ENCODE results near the gene MYO3A. TPM values are rescaled to one million over a fixed set of nuclear protein-coding genes. Genes with fewer than 3 reads are reported as not detected.

The MYO3A gene
- total RNA-seq, 1 experiment from 2014 or later, result not detected

- DNase-seq (ENCODE audit: low read depth), result no peak
Measured at GRCh38 chr10:26215396-26215934, 281.4 kb downstream of the MYO3A start.

DNA sequence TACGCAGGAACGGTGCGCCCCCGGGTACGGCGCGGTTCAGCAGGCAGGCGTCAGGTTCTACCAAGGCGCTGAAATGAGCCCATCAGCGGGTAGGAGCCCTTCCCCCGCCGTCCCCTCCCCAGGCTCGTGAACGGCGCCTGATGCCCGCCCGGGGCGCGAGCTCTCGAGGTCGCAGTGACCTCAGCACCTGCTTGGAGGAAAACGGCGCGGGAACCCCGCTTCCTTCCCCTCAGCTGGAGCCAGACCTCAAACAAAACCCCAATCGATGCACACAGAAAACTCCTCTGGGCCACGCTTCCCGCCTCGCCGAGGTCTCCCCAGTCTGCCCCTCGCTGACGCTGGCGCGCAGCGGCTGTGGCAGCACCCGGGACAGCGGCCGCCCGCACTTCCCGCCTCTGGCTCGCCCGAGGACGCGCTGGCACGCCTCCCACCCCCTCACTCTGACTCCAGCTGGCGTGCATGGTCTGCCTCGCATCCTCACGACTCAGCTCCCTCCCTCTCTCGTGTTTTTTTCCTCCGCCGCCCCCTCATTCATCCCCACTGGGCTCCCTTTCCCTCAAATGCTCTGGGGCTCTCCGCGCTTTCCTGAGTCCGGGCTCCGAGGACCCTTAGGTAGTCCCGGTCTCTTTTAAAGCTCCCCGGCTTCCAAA lies 282.0 kb downstream of the MYO3A start:
- DNase-seq (ENCODE audit: low read depth), result peak; percentile 15

DNA sequence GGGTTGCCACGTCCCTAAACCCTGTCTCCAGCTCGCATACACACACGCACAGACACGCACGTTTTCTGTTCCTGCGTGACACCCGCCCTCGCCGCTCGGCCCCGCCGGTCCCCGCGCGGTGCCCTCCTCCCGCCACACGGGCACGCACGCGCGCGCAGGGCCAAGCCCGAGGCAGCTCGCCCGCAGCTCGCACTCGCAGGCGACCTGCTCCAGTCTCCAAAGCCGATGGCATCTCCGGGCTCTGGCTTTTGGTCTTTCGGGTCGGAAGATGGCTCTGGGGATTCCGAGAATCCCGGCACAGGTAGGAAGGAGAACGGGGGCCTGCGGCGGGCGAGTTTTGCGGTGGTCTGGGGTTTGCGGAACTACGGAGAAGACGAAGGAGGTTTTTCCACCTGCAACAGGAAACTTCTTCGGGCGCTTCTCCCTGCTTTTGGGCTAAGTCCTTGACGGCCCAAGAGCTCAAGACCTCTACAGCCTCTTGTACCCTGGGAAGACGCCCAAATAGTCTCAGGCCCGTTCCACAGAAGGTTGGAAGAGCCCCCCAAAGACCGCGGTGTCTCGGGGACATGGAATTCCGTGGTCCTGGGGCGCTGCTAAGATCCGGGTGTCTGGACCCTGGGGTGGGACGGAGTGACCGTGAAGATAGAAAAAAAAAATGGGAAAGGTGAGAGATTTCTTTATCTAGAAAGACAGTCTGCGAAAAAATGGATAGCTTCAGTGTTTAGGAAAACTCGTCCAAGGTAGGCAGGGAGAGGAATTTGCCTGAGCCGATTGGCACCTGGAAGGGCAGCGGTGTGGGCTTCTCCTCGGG lies 282.8 kb downstream of the MYO3A start, which contains the start of gene GAD2:
Gene GAD2, plus strand, starts transcription at position 190 of the 811 bp plus-strand sequence. Its CDS starts 36 bp downstream, at position 226.
- no peak for DNase-seq (ENCODE audit: low read depth)

GRCh38 chr10:26217396-26218086 lies 283.5 kb downstream of the MYO3A start:
- DNase-seq (ENCODE audit: low read depth), result no peak

- DNase-seq (ENCODE audit: low read depth), result no peak
Measured at GRCh38 chr10:26219676-26220075, 285.6 kb downstream of the MYO3A start.

- DNase-seq (ENCODE audit: low read depth), result no peak
Measured at GRCh38 chr10:26220901-26221300, 286.9 kb downstream of the MYO3A start.

GRCh38 chr10:26221541-26221940 lies 287.5 kb downstream of the MYO3A start:
- no peak for DNase-seq (ENCODE audit: low read depth)

DNA sequence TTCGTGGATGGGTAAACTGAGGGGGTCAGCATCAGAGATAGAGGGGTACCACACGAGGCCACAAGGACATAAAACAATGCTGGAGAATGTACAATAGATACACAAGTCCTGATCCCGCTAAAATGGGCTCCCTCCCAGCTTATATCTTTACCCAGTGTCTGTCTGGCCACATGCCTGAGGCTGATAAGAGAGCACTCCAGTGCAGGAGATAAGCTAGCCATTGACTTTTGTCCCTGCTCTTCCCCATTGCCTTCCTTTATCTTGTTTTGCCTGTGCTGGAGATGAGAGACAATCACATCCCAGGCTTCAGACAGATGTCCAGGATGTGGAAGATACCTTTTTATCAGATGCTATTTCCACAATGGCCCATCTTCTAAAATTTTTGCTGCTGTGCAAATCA lies 288.5 kb downstream of the MYO3A start:
- no peak for DNase-seq (ENCODE audit: low read depth)

DNA sequence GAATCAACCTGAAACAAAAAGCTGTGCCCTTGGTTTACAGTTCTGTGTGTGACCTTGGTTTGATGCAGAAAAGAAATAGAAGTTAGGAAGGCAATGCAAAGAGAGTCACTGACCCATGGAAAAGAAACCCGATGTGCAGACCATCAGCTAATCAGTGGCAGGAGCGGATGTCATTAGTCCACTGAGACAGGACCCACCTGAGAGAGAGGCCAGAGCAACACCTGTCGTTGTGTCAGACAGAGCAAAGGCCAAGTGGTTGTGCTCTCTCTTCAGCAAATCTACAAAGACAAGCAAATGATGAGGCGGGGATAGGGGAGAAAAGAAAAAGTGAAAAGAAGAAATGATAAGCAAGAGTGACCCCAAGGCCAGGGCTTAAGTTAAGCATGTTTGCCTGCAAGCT lies 291.3 kb downstream of the MYO3A start:
- no peak for DNase-seq (ENCODE audit: low read depth)

GRCh38 chr10:26227786-26228185 lies 293.8 kb downstream of the MYO3A start:
- no peak for DNase-seq (ENCODE audit: low read depth)

- no peak for DNase-seq (ENCODE audit: low read depth)
Measured at GRCh38 chr10:26232174-26232573, 298.1 kb downstream of the MYO3A start.

DNA sequence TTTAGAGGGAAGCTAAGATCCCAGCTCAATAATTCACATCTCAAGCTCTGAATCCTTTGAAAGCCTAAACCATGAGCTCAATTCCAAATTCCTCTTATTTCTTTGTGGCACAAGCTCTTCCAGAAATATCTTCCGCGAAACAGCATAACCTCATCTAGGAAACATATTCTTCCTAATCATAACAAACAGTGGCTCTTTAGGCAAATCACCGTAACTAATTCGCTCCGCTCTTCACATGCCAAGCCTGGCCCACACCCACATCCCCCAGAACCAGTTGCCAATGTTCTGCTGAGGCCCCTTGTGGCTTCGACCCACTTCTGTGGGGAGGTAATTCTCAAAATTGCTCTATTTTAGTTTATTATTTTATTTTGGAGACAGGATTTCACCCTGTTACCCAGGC lies 301.7 kb downstream of the MYO3A start:
- no peak for DNase-seq (ENCODE audit: low read depth)

DNA sequence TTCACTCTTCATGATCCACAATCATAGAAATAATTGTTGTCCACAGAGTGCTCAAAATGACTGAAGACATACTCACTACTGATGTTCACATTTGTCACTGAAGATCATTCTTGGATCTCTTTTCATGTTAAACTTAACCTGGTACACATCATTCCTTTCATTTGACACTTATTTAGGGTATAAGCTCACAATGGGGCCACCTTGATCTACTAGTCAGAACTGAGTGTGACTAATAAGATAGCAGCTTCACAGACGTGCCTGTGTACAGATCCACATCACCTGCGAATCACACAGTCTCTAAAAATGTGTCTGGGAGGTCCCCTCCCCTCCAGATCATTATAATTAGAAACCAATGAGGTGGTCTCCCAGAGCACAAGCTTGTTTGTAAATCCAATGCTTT lies 304.3 kb downstream of the MYO3A start:
- DNase-seq (ENCODE audit: low read depth), result no peak

GRCh38 chr10:26242706-26243350 lies 308.8 kb downstream of the MYO3A start:
- DNase-seq (ENCODE audit: low read depth), result no peak

GRCh38 chr10:26243351-26243720 lies 309.3 kb downstream of the MYO3A start:
- no peak for DNase-seq (ENCODE audit: low read depth)

DNA sequence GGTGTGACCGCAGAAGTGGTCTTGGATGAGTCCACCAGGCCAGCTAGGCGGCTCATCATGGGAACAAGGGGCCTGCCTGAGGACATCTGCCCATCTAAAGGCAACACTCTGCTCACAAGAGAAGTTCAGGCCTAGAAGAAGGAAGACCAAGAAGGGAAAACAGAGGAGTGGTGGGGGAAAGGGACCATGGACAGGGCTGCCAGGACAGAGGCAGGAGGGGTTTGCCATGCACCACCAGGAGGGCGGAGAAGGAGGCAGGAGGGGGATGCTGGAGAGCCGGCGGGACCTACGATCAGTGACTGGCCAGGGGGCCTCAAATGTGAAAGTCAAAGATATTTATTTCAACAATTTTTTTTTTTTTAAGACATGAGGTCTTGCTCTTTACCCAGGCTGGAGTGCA lies 315.7 kb downstream of the MYO3A start:
- DNase-seq (ENCODE audit: low read depth), result no peak

DNA sequence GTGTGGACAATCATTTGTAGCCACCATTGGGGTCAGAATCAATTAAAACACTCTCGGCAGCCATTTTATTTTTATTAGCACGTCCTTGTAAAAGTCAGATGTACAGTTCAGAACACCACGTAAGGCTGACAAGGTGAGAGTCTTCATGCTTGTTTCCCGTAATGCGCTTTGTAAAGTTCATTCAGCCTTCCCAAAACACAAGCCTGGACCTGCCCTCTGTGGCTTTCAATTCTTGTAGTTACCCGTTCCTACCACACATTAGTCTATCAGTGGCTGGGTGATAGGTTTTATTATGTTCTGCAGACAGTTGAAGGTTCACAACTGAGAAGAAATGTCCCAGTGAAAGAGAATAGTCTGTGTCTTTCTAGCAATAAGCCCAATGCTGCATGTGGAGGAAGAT lies 317.9 kb downstream of the MYO3A start:
- DNase-seq (ENCODE audit: low read depth), result no peak

GRCh38 chr10:26254616-26255015 lies 320.6 kb downstream of the MYO3A start:
- no peak for DNase-seq (ENCODE audit: low read depth)

DNA sequence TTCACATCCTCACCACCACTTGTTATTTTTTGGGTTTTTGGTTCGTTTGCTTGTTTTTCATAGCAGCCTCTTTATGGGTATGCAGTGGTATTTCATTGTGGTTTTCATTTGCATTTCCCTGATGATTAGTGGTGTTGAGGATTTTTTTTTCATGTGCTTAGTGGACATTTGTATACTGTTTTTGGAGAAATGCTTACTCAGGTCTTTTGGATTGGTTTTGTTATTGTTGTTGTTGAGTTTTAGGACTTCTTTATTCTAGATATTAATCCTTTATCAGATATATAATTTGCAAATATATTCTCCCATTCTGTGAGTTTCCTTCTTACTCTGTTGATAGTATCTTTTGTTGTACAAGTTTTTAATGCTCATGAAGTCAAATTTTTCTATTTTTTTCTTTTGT lies 325.3 kb downstream of the MYO3A start:
- no peak for DNase-seq (ENCODE audit: low read depth)

Data from RPMI7951 (cell line).